CD4-positive, alpha-beta T cell treated with Interleukin-12 subunit alpha and Interleukin-12 subunit beta, for 1 hour (primary cell): ENCODE measurements around the gene EGFL8.
A peak's percentile ranks its signal among the peaks of the same experiment; 100 is the strongest.
"Not testable (repeated sequence)": the region's sequence is repeated elsewhere in the genome, so short reads cannot be mapped to it uniquely, and the experiment has no call there.

Experiments used
- DNase-seq: peaks from one replicate; pipeline ENCODE4 v3.0.0-alpha.2; 2020

EGFL8 gene

GRCh38 chr6:32164295-32164694 is at the start of gene EGFL8:
Gene EGFL8, plus strand, starts transcription at chr6:32164595. Its CDS starts 1,571 bp downstream, at chr6:32166166.
- no peak for DNase-seq

- no peak for DNase-seq
Measured at GRCh38 chr6:32114796-32115195, 49.6 kb upstream of the EGFL8 start.

GRCh38 chr6:32115623-32116022 is 48.8 kb upstream of the EGFL8 start:
- no peak for DNase-seq

- peak; percentile 13 for DNase-seq
Measured at GRCh38 chr6:32116674-32117073, 47.7 kb upstream of the EGFL8 start.

GRCh38 chr6:32117461-32117860 is 46.9 kb upstream of the EGFL8 start:
- no peak for DNase-seq

GRCh38 chr6:32118782-32119628 is 45.4 kb upstream of the EGFL8 start:
- DNase-seq, result peak; percentile 74

GRCh38 chr6:32120573-32121059 is 43.8 kb upstream of the EGFL8 start:
- DNase-seq, result no peak

GRCh38 chr6:32123681-32124080 is 40.7 kb upstream of the EGFL8 start:
- DNase-seq, result no peak

GRCh38 chr6:32126880-32127279 is 37.5 kb upstream of the EGFL8 start:
- no peak for DNase-seq

GRCh38 chr6:32127409-32127716 is 37.0 kb upstream of the EGFL8 start:
- no peak for DNase-seq

GRCh38 chr6:32127717-32128592 is 36.4 kb upstream of the EGFL8 start, which contains the start of gene ATF6B:
Gene ATF6B, minus strand, starts transcription at chr6:32128246. Its CDS starts 39 bp downstream, at chr6:32128207.
- peak; percentile 99 for DNase-seq

- no peak for DNase-seq
Measured at GRCh38 chr6:32128751-32129296, 35.6 kb upstream of the EGFL8 start.

- DNase-seq, result no peak
Measured at GRCh38 chr6:32129297-32130088, 34.9 kb upstream of the EGFL8 start.

- no peak for DNase-seq
Measured at GRCh38 chr6:32131439-32131948, 32.9 kb upstream of the EGFL8 start.

GRCh38 chr6:32132110-32132509 is 32.3 kb upstream of the EGFL8 start:
- no peak for DNase-seq

- no peak for DNase-seq
Measured at GRCh38 chr6:32133786-32134185, 30.6 kb upstream of the EGFL8 start.

GRCh38 chr6:32137454-32137853 is 26.9 kb upstream of the EGFL8 start:
- DNase-seq, result no peak

- no peak for DNase-seq
Measured at GRCh38 chr6:32139590-32139989, 24.8 kb upstream of the EGFL8 start.

- DNase-seq, result no peak
Measured at GRCh38 chr6:32140420-32141046, 23.9 kb upstream of the EGFL8 start.

- not testable (repeated sequence) for DNase-seq
Measured at GRCh38 chr6:32144238-32144637, 20.2 kb upstream of the EGFL8 start.

GRCh38 chr6:32146287-32146686 is 18.1 kb upstream of the EGFL8 start:
- DNase-seq, result no peak

GRCh38 chr6:32146687-32147086 is 17.7 kb upstream of the EGFL8 start:
- DNase-seq, result no peak
